Liver (tissue), 9 donors: ENCODE measurements around the gene UNC80. TPM values are rescaled to one million over a fixed set of nuclear protein-coding genes. Genes with fewer than 3 reads are reported as not detected.

ENCODE experiments used
- DNase-seq: peaks from one replicate; pipeline ENCODE4 v3.0.0-alpha.2; 2017; ENCODE audit warnings: low spot score
- H3K27ac ChIP-seq, 2 donors: one replicate each; pipeline ENCODE4 v1.7.0; 2013; ENCODE audit warnings: inconsistent platforms in 2 of 2, low read length in 2 of 2, control low read depth in 1 of 2, low read depth in 1 of 2, mild to moderate bottlenecking in 1 of 2
- H3K27me3 ChIP-seq, 4 donors: one replicate each; pipeline versions ENCODE4 v1.6.1 to v1.7.0; 2013; ENCODE audit warnings: low read length in 3 of 4, inconsistent platforms in 1 of 4, mild to moderate bottlenecking in 1 of 4, moderate library complexity in 1 of 4; ENCODE audit not compliant: control insufficient read depth in 4 of 4, insufficient read depth in 4 of 4
- H3K36me3 ChIP-seq, 4 donors: one replicate each; pipeline versions ENCODE4 v1.6.1 to v1.7.0; 2013; ENCODE audit warnings: low read length in 3 of 4, mild to moderate bottlenecking in 3 of 4, low read depth in 1 of 4, moderate library complexity in 1 of 4; ENCODE audit not compliant: control insufficient read depth in 4 of 4, insufficient read depth in 3 of 4
- H3K4me1 ChIP-seq, 4 donors: one replicate each; pipeline versions ENCODE4 v1.6.1 to v1.7.0; 2013; ENCODE audit warnings: low read length in 3 of 4, mild to moderate bottlenecking in 3 of 4, moderate library complexity in 1 of 4; ENCODE audit not compliant: control insufficient read depth in 4 of 4, insufficient read depth in 4 of 4
- H3K4me3 ChIP-seq, 3 donors: one replicate each; pipeline versions ENCODE4 v1.6.1 to v1.7.0; 2013; ENCODE audit warnings: low read length in 3 of 3, control low read depth in 1 of 3, low read depth in 1 of 3, mild to moderate bottlenecking in 1 of 3
- H3K9ac ChIP-seq, 2 donors: one replicate each; pipeline ENCODE4 v1.7.0; 2013; ENCODE audit warnings: low read length in 2 of 2, mild to moderate bottlenecking in 2 of 2, moderate library complexity in 2 of 2, control low read depth in 1 of 2, low read depth in 1 of 2
- H3K9me3 ChIP-seq, 4 donors: one replicate each; pipeline versions ENCODE4 v1.6.1 to v1.7.0; 2013; ENCODE audit warnings: low read length in 3 of 4; ENCODE audit not compliant: control insufficient read depth in 4 of 4
- ATF3 ChIP-seq: IDR thresholded peaks from 2 replicates; pipeline ENCODE4 v1.6.1; 2016; ENCODE audit warnings: antibody characterized with exemption
- CTCF ChIP-seq: fragments of 150-350 bp; IDR thresholded peaks from 2 replicates; pipeline ENCODE4 v1.5.1; 2017; ENCODE audit warnings: improper control_type of control experiment, low read depth, low read length; ENCODE audit not compliant: missing input control
- EGR1 ChIP-seq, 2 donors: IDR thresholded peaks; 2 replicates each; pipeline ENCODE4 v1.6.1; 2016 to 2018; ENCODE audit warnings: antibody characterized with exemption in 2 of 2, low read depth in 2 of 2
- FOXA2 ChIP-seq: IDR thresholded peaks from 2 replicates; pipeline ENCODE4 v1.6.1; 2016; ENCODE audit warnings: antibody characterized with exemption
- GABPA ChIP-seq, 2 donors: IDR thresholded peaks in 1 of 2; conservative IDR thresholded peaks in 1 of 2; 2 replicates each; pipeline ENCODE4 v1.6.1; 2016; ENCODE audit warnings: antibody characterized with exemption in 2 of 2, mild to moderate bottlenecking in 1 of 2, moderate library complexity in 1 of 2
- HNF4A ChIP-seq, 2 donors: conservative IDR thresholded peaks; 2 replicates each; pipeline ENCODE4 v1.6.1; 2016; ENCODE audit warnings: antibody characterized with exemption in 2 of 2, mild to moderate bottlenecking in 2 of 2
- HNF4G ChIP-seq: IDR thresholded peaks from 2 replicates; pipeline ENCODE4 v1.6.1; 2016; ENCODE audit warnings: antibody characterized with exemption
- NR2F2 ChIP-seq: IDR thresholded peaks from 2 replicates; pipeline ENCODE4 v1.6.1; 2016; ENCODE audit warnings: antibody characterized with exemption
- RAD21 ChIP-seq, 2 donors: IDR thresholded peaks; 2 replicates each; pipeline ENCODE4 v1.6.1; 2016; ENCODE audit warnings: antibody characterized with exemption in 2 of 2, mild to moderate bottlenecking in 2 of 2
- RXRA ChIP-seq, 2 donors: IDR thresholded peaks; 2 replicates each; pipeline ENCODE4 v1.6.1; 2017 to 2018; ENCODE audit warnings: antibody characterized with exemption in 2 of 2, mild to moderate bottlenecking in 1 of 2
- SP1 ChIP-seq: IDR thresholded peaks from 2 replicates; pipeline ENCODE4 v1.6.1; 2018; ENCODE audit warnings: antibody characterized with exemption, mild to moderate bottlenecking
- TAF1 ChIP-seq: conservative IDR thresholded peaks from 2 replicates; pipeline ENCODE4 v1.6.1; 2016; ENCODE audit warnings: antibody characterized with exemption, mild to moderate bottlenecking
- YY1 ChIP-seq: IDR thresholded peaks from 2 replicates; pipeline ENCODE4 v1.6.1; 2016; ENCODE audit warnings: antibody characterized with exemption, mild to moderate bottlenecking
- WGBS: extraction: QIAGEN DNeasy Blood & Tissue Kit; methylation state at CpG from one replicate; pipeline ENCODE4 v1.1.7; 2013; 5-methylcytosine and 5-hydroxymethylcytosine counted together
- polyA plus RNA-seq, 2 donors: library from polyadenylated mRNA; stranded (reverse) in 1 of 2; unstranded in 1 of 2; fragments of 200-250 nt in 1 of 2; fragments of >200 nt in 1 of 2; fragmentation: Nextera tagmentation in 1 of 2; extraction: Ambion mirVana in 1 of 2; gene quantifications; one replicate each; pipeline versions ENCODE4 v1.2.1 to v1.2.3, GENCODE V29; 2013 to 2015
- total RNA-seq, 2 donors: library from RNA; depleted of rRNA; stranded (reverse); fragments of >200 nt; gene quantifications; one replicate each; pipeline ENCODE4 v1.2.3, GENCODE V29; 2014
- TF ChIP-seq, protein P1 (sequence below): IDR thresholded peaks from 2 replicates; pipeline ENCODE4 v1.6.1; 2016; ENCODE audit warnings: antibody characterized with exemption
- TF ChIP-seq, protein P2 (sequence below): IDR thresholded peaks from 2 replicates; pipeline ENCODE4 v1.6.1; 2016; ENCODE audit warnings: antibody characterized with exemption, mild to moderate bottlenecking
- donor health status: healthy.
- donor health status: healthy.
- donor health status: healthy.
- donor health status: healthy.
- donor health status: healthy.

UNC80 gene
- total and polyA plus RNA-seq, 4 donors = under 0.01 to 0.05 (median 0.02) TPM; not detected in 1

DNA sequence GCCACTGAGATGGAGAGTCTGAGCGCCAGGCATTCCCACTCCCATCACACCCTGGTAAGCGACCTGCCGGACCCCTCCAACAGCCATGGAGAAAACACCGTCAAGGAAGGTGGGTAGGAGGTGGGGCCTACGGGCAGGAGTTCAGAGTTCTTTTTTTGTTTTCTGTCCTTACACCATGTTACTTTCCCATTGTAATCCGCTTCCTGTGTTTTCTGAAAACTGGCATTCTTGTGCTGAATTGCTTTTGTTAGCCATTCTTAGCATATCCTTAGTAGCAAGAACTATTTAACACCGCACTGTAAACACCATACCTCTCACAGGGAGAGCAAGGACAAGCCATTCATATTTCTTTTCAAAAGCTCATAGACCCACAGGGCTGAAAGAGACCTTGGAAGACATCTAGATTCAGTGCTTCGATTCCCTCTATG, 46.2 kb downstream of the UNC80 start:
- no peaks in the 10 kb centered on the region for H3K36me3 ChIP-seq
- no peak overlapping the region for H3K9ac ChIP-seq
- no peaks in the 10 kb centered on the region for H3K4me1 ChIP-seq
- H3K27me3 ChIP-seq = no peaks in the 10 kb centered on the region
- DNase-seq = no peak
- no peak overlapping the region for H3K27ac ChIP-seq
- no peak overlapping the region for H3K4me3 ChIP-seq
- no peaks in the 10 kb centered on the region for H3K9me3 ChIP-seq
- TF ChIP-seq CTCF (no peak), ATF3 (no peak), HNF4G (no peak), SP1 (no peak), NR2F2 (no peak)
- 55% methylated on average over 8 of the region's 8 CpGs for WGBS

GRCh38 chr2:209818939-209819338, 47.3 kb downstream of the UNC80 start:
- Histone ChIP-seq H3K9ac (no peak overlapping the region), H3K4me1 (no peaks in the 10 kb centered on the region), H3K9me3 (no peaks in the 10 kb centered on the region), H3K36me3 (no peaks in the 10 kb centered on the region), H3K4me3 (no peak overlapping the region), H3K27me3 (no peaks in the 10 kb centered on the region), H3K27ac (no peak overlapping the region)
- WGBS = 92% methylated on average over 7 of the region's 7 CpGs
- TF ChIP-seq, protein P1, sequence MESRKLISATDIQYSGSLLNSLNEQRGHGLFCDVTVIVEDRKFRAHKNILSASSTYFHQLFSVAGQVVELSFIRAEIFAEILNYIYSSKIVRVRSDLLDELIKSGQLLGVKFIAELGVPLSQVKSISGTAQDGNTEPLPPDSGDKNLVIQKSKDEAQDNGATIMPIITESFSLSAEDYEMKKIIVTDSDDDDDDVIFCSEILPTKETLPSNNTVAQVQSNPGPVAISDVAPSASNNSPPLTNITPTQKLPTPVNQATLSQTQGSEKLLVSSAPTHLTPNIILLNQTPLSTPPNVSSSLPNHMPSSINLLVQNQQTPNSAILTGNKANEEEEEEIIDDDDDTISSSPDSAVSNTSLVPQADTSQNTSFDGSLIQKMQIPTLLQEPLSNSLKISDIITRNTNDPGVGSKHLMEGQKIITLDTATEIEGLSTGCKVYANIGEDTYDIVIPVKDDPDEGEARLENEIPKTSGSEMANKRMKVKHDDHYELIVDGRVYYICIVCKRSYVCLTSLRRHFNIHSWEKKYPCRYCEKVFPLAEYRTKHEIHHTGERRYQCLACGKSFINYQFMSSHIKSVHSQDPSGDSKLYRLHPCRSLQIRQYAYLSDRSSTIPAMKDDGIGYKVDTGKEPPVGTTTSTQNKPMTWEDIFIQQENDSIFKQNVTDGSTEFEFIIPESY = no peak
- TF ChIP-seq NR2F2 (no peak), EGR1 (IDR thresholded peaks at IDR 0.05; ENCODE audit: low read depth in 2 of 2) (no peak), TAF1 (no peak), SP1 (no peak)
- no peak for DNase-seq

GRCh38 chr2:209821806-209822205, 50.2 kb downstream of the UNC80 start:
- Histone ChIP-seq H3K9me3 (no peaks in the 10 kb centered on the region), H3K36me3 (no peaks in the 10 kb centered on the region), H3K4me3 (no peak overlapping the region), H3K27ac (no peak overlapping the region), H3K4me1 (no peaks in the 10 kb centered on the region), H3K27me3 (no peaks in the 10 kb centered on the region), H3K9ac (no peak overlapping the region)
- WGBS = 79% methylated on average over 4 of the region's 4 CpGs
- DNase-seq = no peak
- TF ChIP-seq, protein P2, sequence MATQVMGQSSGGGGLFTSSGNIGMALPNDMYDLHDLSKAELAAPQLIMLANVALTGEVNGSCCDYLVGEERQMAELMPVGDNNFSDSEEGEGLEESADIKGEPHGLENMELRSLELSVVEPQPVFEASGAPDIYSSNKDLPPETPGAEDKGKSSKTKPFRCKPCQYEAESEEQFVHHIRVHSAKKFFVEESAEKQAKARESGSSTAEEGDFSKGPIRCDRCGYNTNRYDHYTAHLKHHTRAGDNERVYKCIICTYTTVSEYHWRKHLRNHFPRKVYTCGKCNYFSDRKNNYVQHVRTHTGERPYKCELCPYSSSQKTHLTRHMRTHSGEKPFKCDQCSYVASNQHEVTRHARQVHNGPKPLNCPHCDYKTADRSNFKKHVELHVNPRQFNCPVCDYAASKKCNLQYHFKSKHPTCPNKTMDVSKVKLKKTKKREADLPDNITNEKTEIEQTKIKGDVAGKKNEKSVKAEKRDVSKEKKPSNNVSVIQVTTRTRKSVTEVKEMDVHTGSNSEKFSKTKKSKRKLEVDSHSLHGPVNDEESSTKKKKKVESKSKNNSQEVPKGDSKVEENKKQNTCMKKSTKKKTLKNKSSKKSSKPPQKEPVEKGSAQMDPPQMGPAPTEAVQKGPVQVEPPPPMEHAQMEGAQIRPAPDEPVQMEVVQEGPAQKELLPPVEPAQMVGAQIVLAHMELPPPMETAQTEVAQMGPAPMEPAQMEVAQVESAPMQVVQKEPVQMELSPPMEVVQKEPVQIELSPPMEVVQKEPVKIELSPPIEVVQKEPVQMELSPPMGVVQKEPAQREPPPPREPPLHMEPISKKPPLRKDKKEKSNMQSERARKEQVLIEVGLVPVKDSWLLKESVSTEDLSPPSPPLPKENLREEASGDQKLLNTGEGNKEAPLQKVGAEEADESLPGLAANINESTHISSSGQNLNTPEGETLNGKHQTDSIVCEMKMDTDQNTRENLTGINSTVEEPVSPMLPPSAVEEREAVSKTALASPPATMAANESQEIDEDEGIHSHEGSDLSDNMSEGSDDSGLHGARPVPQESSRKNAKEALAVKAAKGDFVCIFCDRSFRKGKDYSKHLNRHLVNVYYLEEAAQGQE = no peak
- no peak for TF ChIP-seq RXRA (IDR thresholded peaks at IDR 0.05)
- no peak for TF ChIP-seq RAD21 (IDR thresholded peaks at IDR 0.05)
- no peak for TF ChIP-seq HNF4A (conservative IDR thresholded peaks at IDR 0.05)
- TF ChIP-seq TAF1 = no peak
- TF ChIP-seq NR2F2 = no peak
- TF ChIP-seq, protein P1 = no peak
- no peak for TF ChIP-seq FOXA2
- TF ChIP-seq HNF4G = no peak
- TF ChIP-seq ATF3 = no peak
- no peak for TF ChIP-seq GABPA (IDR thresholded peaks at IDR 0.05 in 1 of 2, conservative IDR thresholded peaks at IDR 0.05 in 1 of 2)
- TF ChIP-seq CTCF = no peak
- TF ChIP-seq EGR1 (IDR thresholded peaks at IDR 0.05; ENCODE audit: low read depth in 2 of 2) = no peak
- TF ChIP-seq YY1 = no peak
